Measurements from ENCODE around the gene ATRNL1. TPM values are rescaled to one million over a fixed set of nuclear protein-coding genes. Genes with fewer than 3 reads are reported as not detected.
"Not testable (repeated sequence)": the region's sequence is repeated elsewhere in the genome, so short reads cannot be mapped to it uniquely, and the experiment has no call there.

ATRNL1 gene
- total and polyA plus RNA-seq, 4 donors: 0.40 to 26.9 (median 5.3) TPM

DNA sequence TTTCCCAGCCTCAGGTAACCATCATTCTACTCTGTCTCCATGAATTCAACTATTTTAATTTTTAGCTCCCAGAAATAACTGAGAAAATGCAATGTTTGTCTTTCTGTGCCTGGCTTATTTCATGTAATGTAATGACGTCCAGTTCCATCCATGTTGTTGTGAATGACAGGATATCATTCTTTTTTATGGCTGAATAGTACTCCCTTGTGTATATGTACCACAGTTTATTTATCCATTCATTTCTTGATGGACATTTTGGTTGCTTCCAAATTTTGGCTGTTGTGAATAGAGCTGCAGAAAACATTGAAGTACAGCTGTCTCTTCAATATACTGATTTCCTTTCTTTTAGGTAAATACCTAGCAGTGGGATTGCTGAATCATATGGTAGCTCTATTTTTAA lies 10.5 kb downstream of the ATRNL1 start:
- Histone ChIP-seq H3K4me3 (ENCODE audit: low read depth in 1 of 3, low read length in 3 of 3) (no peak overlapping the region), H3K36me3 (ENCODE audit: control insufficient read depth in 4 of 4, insufficient read depth in 3 of 4, low read depth in 1 of 4, low read length in 3 of 4) (no peaks in the 10 kb centered on the region), H3K4me1 (ENCODE audit: control insufficient read depth in 4 of 4, insufficient read depth in 4 of 4, low read length in 3 of 4) (no peaks in the 10 kb centered on the region), H3K9ac (ENCODE audit: low read depth in 1 of 2, low read length in 2 of 2) (no peak overlapping the region), H3K9me3 (ENCODE audit: control insufficient read depth in 4 of 4, low read length in 3 of 4) (peaks cover 0 to 3% (median 0%) of the 10 kb centered on the region in 4 donors), H3K27me3 (ENCODE audit: control insufficient read depth in 4 of 4, insufficient read depth in 4 of 4, low read length in 3 of 4) (no peaks in the 10 kb centered on the region), H3K27ac (ENCODE audit: low read depth in 1 of 2, low read length in 2 of 2) (no peak overlapping the region)
- DNase-seq (ENCODE audit: low spot score): no peak
- TF ChIP-seq, protein P1, sequence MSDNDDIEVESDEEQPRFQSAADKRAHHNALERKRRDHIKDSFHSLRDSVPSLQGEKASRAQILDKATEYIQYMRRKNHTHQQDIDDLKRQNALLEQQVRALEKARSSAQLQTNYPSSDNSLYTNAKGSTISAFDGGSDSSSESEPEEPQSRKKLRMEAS (IDR thresholded peaks at IDR 0.05): no peak
- TF ChIP-seq RAD21 (IDR thresholded peaks at IDR 0.05): no peak
- TF ChIP-seq, protein P2, sequence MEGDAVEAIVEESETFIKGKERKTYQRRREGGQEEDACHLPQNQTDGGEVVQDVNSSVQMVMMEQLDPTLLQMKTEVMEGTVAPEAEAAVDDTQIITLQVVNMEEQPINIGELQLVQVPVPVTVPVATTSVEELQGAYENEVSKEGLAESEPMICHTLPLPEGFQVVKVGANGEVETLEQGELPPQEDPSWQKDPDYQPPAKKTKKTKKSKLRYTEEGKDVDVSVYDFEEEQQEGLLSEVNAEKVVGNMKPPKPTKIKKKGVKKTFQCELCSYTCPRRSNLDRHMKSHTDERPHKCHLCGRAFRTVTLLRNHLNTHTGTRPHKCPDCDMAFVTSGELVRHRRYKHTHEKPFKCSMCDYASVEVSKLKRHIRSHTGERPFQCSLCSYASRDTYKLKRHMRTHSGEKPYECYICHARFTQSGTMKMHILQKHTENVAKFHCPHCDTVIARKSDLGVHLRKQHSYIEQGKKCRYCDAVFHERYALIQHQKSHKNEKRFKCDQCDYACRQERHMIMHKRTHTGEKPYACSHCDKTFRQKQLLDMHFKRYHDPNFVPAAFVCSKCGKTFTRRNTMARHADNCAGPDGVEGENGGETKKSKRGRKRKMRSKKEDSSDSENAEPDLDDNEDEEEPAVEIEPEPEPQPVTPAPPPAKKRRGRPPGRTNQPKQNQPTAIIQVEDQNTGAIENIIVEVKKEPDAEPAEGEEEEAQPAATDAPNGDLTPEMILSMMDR (IDR thresholded peaks at IDR 0.05; ENCODE audit: low read depth, low read length, missing input control): no peak
- no peak for TF ChIP-seq FOXA1 (IDR thresholded peaks at IDR 0.05)
- no peak for TF ChIP-seq FOXA2 (IDR thresholded peaks at IDR 0.05)
- TF ChIP-seq, protein P3, sequence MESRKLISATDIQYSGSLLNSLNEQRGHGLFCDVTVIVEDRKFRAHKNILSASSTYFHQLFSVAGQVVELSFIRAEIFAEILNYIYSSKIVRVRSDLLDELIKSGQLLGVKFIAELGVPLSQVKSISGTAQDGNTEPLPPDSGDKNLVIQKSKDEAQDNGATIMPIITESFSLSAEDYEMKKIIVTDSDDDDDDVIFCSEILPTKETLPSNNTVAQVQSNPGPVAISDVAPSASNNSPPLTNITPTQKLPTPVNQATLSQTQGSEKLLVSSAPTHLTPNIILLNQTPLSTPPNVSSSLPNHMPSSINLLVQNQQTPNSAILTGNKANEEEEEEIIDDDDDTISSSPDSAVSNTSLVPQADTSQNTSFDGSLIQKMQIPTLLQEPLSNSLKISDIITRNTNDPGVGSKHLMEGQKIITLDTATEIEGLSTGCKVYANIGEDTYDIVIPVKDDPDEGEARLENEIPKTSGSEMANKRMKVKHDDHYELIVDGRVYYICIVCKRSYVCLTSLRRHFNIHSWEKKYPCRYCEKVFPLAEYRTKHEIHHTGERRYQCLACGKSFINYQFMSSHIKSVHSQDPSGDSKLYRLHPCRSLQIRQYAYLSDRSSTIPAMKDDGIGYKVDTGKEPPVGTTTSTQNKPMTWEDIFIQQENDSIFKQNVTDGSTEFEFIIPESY (IDR thresholded peaks at IDR 0.05): no peak
- no peak for TF ChIP-seq RXRA (IDR thresholded peaks at IDR 0.05)
- no peak for TF ChIP-seq HNF4A (conservative IDR thresholded peaks at IDR 0.05)
- TF ChIP-seq GABPA (IDR thresholded peaks at IDR 0.05 in 1 of 2, conservative IDR thresholded peaks at IDR 0.05 in 1 of 2): no peak
- WGBS: 83% methylated on average over 1 of the region's 1 CpG

DNA sequence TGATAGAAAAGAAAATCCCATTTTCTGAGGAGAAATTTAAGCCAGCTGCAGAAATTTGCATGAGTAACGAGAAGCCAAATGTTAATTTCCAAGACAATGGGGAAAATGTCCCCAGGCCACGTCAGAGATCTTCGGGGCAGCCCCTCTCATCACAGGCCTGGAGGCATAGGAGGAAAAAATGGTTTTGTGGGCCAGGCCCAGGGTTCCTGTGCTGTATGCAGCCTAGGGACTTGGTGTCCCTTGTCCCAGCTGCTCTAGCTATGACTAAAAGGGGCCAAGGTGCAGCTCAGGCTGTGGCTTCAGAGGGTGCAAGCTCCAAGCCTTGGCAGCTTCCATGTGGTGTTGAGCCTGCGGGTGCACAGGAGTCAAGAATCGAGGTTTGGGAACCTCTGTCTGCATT lies 12.2 kb downstream of the ATRNL1 start:
- WGBS: 94% methylated on average over 5 of the region's 5 CpGs

DNA sequence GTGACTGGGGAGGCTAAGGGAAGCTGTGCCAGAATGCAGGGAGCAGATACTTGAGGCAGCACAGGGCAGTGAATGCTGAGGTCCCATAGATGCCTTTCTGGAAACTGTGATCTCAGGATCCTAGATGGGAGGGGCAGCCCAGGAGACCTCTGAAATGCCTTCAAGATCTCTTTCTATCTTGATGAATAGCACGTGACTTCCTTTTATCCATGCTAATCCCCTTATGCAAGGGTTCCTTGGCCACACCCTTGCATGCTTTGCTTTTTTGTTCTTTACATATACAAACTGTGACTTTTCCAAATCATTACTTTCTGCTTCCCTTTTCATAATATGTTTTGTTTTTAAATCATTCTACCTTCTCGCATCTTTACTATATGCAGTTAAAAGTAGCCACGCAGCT lies 14.7 kb downstream of the ATRNL1 start:
- 92% methylated on average over 3 of the region's 3 CpGs for WGBS
- Histone ChIP-seq H3K27ac (ENCODE audit: low read depth in 1 of 2, low read length in 2 of 2) (no peak overlapping the region), H3K27me3 (ENCODE audit: control insufficient read depth in 4 of 4, insufficient read depth in 4 of 4, low read length in 3 of 4) (no peaks in the 10 kb centered on the region), H3K4me1 (ENCODE audit: control insufficient read depth in 4 of 4, insufficient read depth in 4 of 4, low read length in 3 of 4) (no peaks in the 10 kb centered on the region), H3K9me3 (ENCODE audit: control insufficient read depth in 4 of 4, low read length in 3 of 4) (peaks cover 0 to 3% (median under 1%) of the 10 kb centered on the region in 4 donors), H3K9ac (ENCODE audit: low read depth in 1 of 2, low read length in 2 of 2) (no peak overlapping the region), H3K36me3 (ENCODE audit: control insufficient read depth in 4 of 4, insufficient read depth in 3 of 4, low read depth in 1 of 4, low read length in 3 of 4) (no peaks in the 10 kb centered on the region), H3K4me3 (ENCODE audit: low read depth in 1 of 3, low read length in 3 of 3) (no peak overlapping the region)
- no peak for DNase-seq (ENCODE audit: low spot score)
- TF ChIP-seq, protein P1 (IDR thresholded peaks at IDR 0.05): no peak
- TF ChIP-seq FOXA1 (IDR thresholded peaks at IDR 0.05): no peak
- no peak for TF ChIP-seq FOXA2 (IDR thresholded peaks at IDR 0.05)
- TF ChIP-seq HNF4A (conservative IDR thresholded peaks at IDR 0.05): no peak
- no peak for TF ChIP-seq JUND (IDR thresholded peaks at IDR 0.05)
- no peak for TF ChIP-seq GABPA (IDR thresholded peaks at IDR 0.05 in 1 of 2, conservative IDR thresholded peaks at IDR 0.05 in 1 of 2)
- TF ChIP-seq, protein P2 (IDR thresholded peaks at IDR 0.05; ENCODE audit: low read depth, low read length, missing input control): no peak
- TF ChIP-seq, protein P3 (IDR thresholded peaks at IDR 0.05): no peak
- no peak for TF ChIP-seq EGR1 (IDR thresholded peaks at IDR 0.05; ENCODE audit: low read depth in 2 of 2)
- TF ChIP-seq TAF1 (conservative IDR thresholded peaks at IDR 0.05): no peak
- TF ChIP-seq RAD21 (IDR thresholded peaks at IDR 0.05): no peak
- TF ChIP-seq HNF4G (IDR thresholded peaks at IDR 0.05): no peak

More for the DNA sequence above, 12.2 kb downstream of the ATRNL1 start:
- H3K4me1 ChIP-seq (ENCODE audit: control insufficient read depth in 4 of 4, insufficient read depth in 4 of 4, low read length in 3 of 4); DNase-seq (ENCODE audit: low spot score); H3K9ac ChIP-seq (ENCODE audit: low read depth in 1 of 2, low read length in 2 of 2); H3K27ac ChIP-seq (ENCODE audit: low read depth in 1 of 2, low read length in 2 of 2); H3K9me3 ChIP-seq (ENCODE audit: control insufficient read depth in 4 of 4, low read length in 3 of 4); H3K36me3 ChIP-seq (ENCODE audit: control insufficient read depth in 4 of 4, insufficient read depth in 3 of 4, low read depth in 1 of 4, low read length in 3 of 4); H3K27me3 ChIP-seq (ENCODE audit: control insufficient read depth in 4 of 4, insufficient read depth in 4 of 4, low read length in 3 of 4); H3K4me3 ChIP-seq (ENCODE audit: low read depth in 1 of 3, low read length in 3 of 3): not testable (repeated sequence)

Measured in liver (tissue), 9 donors.